GM12801 (cell line): ENCODE data around the gene MAVS.

Experiments used
- CTCF ChIP-seq: IDR thresholded peaks from one replicate; pipeline ENCODE4 v1.5.1; 2011; ENCODE audit warnings: control low read depth; ENCODE audit not compliant: insufficient read length; ENCODE audit errors: extremely low read depth

The MAVS gene

GRCh38 chr20:3847429-3847940 is 851 bp downstream of the MAVS start:
- TF ChIP-seq CTCF: no peak

- TF ChIP-seq CTCF: no peak
Measured at GRCh38 chr20:3848565-3848964, 1.9 kb downstream of the MAVS start.

- TF ChIP-seq CTCF: no peak
Measured at GRCh38 chr20:3854462-3854871, 7.8 kb downstream of the MAVS start.

GRCh38 chr20:3857405-3857804 is 10.8 kb downstream of the MAVS start:
- no peak for TF ChIP-seq CTCF

GRCh38 chr20:3858689-3859088 is 12.1 kb downstream of the MAVS start:
- TF ChIP-seq CTCF: no peak

GRCh38 chr20:3861191-3861590 is 14.6 kb downstream of the MAVS start:
- TF ChIP-seq CTCF: no peak

- TF ChIP-seq CTCF: no peak
Measured at GRCh38 chr20:3862333-3862732, 15.7 kb downstream of the MAVS start.

GRCh38 chr20:3863317-3863716 is 16.7 kb downstream of the MAVS start:
- no peak for TF ChIP-seq CTCF
